H9 (cell line): Measurements from ENCODE around the gene PHLDB1. TPM values are rescaled to one million over a fixed set of nuclear protein-coding genes. Genes with fewer than 3 reads are reported as not detected.
A peak's percentile ranks its signal among the peaks of the same experiment; 100 is the strongest.

Source experiments
- DNase-seq: peaks from one replicate; pipeline ENCODE4 v3.0.0-alpha.2; 2017
- H2AFZ ChIP-seq: one replicate; pipeline ENCODE4 v1.6.1; 2013; ENCODE audit warnings: mild to moderate bottlenecking, low read length, control low read depth, moderate library complexity
- H2AK5ac ChIP-seq: 2 replicates; pipeline ENCODE4 v1.6.1; 2013; ENCODE audit warnings: low read length, control low read depth, mixed read lengths; ENCODE audit not compliant: insufficient read length
- H2BK120ac ChIP-seq: one replicate; pipeline ENCODE4 v1.6.1; 2013; ENCODE audit warnings: low read depth, mild to moderate bottlenecking, low read length, control low read depth, inconsistent platforms; ENCODE audit not compliant: poor library complexity, severe bottlenecking
- H2BK12ac ChIP-seq: 2 replicates; pipeline ENCODE4 v1.6.1; 2013; ENCODE audit warnings: low read length, control low read depth, mixed read lengths, low read depth; ENCODE audit not compliant: insufficient read length
- H2BK15ac ChIP-seq: 2 replicates; pipeline ENCODE4 v1.6.1; 2013; ENCODE audit warnings: low read depth, low read length, control low read depth
- H2BK20ac ChIP-seq: one replicate; pipeline ENCODE4 v1.6.1; 2013; ENCODE audit warnings: low read depth, mild to moderate bottlenecking, low read length, control low read depth, inconsistent platforms; ENCODE audit not compliant: poor library complexity, severe bottlenecking
- H2BK5ac ChIP-seq: 2 replicates; pipeline ENCODE4 v1.6.1; 2013; ENCODE audit warnings: low read length, control low read depth, mixed read lengths; ENCODE audit not compliant: insufficient read length
- H3K14ac ChIP-seq: 2 replicates; pipeline ENCODE4 v1.6.1; 2013; ENCODE audit warnings: low read length, control low read depth; ENCODE audit not compliant: insufficient read depth
- H3K18ac ChIP-seq: 2 replicates; pipeline ENCODE4 v1.6.1; 2013; ENCODE audit warnings: low read depth, mild to moderate bottlenecking, mixed read lengths, low read length, control low read depth; ENCODE audit not compliant: insufficient read length
- H3K23ac ChIP-seq: 2 replicates; pipeline ENCODE4 v1.6.1; 2013; ENCODE audit warnings: low read length, control low read depth, mixed read lengths, low read depth; ENCODE audit not compliant: insufficient read length
- H3K23me2 ChIP-seq: 2 replicates; pipeline ENCODE4 v1.6.1; 2013; ENCODE audit warnings: low read depth, mild to moderate bottlenecking, mixed read lengths, low read length, control low read depth; ENCODE audit not compliant: insufficient read length, poor library complexity, severe bottlenecking
- H3K27ac ChIP-seq: 2 replicates; pipeline ENCODE4 v1.5.1; 2013; ENCODE audit warnings: low read length, control low read depth, mixed read lengths, low read depth; ENCODE audit not compliant: insufficient read length
- H3K27me3 ChIP-seq: 2 replicates; pipeline ENCODE4 v1.6.1; 2013; ENCODE audit warnings: low read length, control low read depth, inconsistent platforms; ENCODE audit not compliant: insufficient read depth
- H3K4ac ChIP-seq: 2 replicates; pipeline ENCODE4 v1.6.1; 2013; ENCODE audit warnings: low read depth, mild to moderate bottlenecking, control low read depth, inconsistent platforms, low read length, moderate library complexity
- H3K4me1 ChIP-seq: 2 replicates; pipeline ENCODE4 v1.6.1; 2013; ENCODE audit warnings: low read length, control low read depth, inconsistent platforms; ENCODE audit not compliant: insufficient read depth
- H3K4me2 ChIP-seq: 2 replicates; pipeline ENCODE4 v1.6.1; 2013; ENCODE audit warnings: low read length, control low read depth, mixed read lengths; ENCODE audit not compliant: insufficient read length, insufficient read depth
- H3K56ac ChIP-seq: 2 replicates; pipeline ENCODE4 v1.6.1; 2013; ENCODE audit warnings: low read depth, mild to moderate bottlenecking, mixed read lengths, low read length, control low read depth; ENCODE audit not compliant: insufficient read length
- H3K79me1 ChIP-seq: 2 replicates; pipeline ENCODE4 v1.6.1; 2013; ENCODE audit warnings: low read depth, mild to moderate bottlenecking, moderate library complexity, low read length, control low read depth, inconsistent platforms; ENCODE audit not compliant: insufficient read depth, poor library complexity, severe bottlenecking
- H3K79me2 ChIP-seq: 2 replicates; pipeline ENCODE4 v1.6.1; 2013; ENCODE audit warnings: low read length, control low read depth, inconsistent platforms; ENCODE audit not compliant: insufficient read depth
- H3K9ac ChIP-seq: 2 replicates; pipeline ENCODE4 v1.6.1; 2013; ENCODE audit warnings: low read length, control low read depth, mixed read lengths; ENCODE audit not compliant: insufficient read length; ENCODE audit errors: extremely low read depth
- H3K9me3 ChIP-seq: one replicate; pipeline ENCODE4 v1.6.1; 2013; ENCODE audit warnings: low read depth, low read length, inconsistent platforms; ENCODE audit not compliant: control insufficient read depth
- H3T11ph ChIP-seq: one replicate; pipeline ENCODE4 v1.6.1; 2013; ENCODE audit warnings: mild to moderate bottlenecking, low read length, control low read depth, inconsistent platforms
- H4K20me1 ChIP-seq: one replicate; pipeline ENCODE4 v1.6.1; 2013; ENCODE audit not compliant: control insufficient read depth, insufficient read length, insufficient read depth
- H4K5ac ChIP-seq: 2 replicates; pipeline ENCODE4 v1.6.1; 2013; ENCODE audit warnings: low read depth, mild to moderate bottlenecking, mixed read lengths, low read length, control low read depth; ENCODE audit not compliant: insufficient read length
- H4K8ac ChIP-seq: replicated peaks from 2 replicates; pipeline ENCODE4 v1.6.1; 2013; ENCODE audit warnings: low read length, control low read depth, mixed read lengths, low read depth; ENCODE audit not compliant: insufficient read length
- H4K91ac ChIP-seq: 2 replicates; pipeline ENCODE4 v1.6.1; 2013; ENCODE audit warnings: low read depth, mild to moderate bottlenecking, moderate library complexity, mixed read lengths, low read length, control low read depth; ENCODE audit not compliant: insufficient read length
- H3K27ac Mint-ChIP-seq, 3 experiments: 2 replicates in 2 of 3; 3 replicates in 1 of 3; pipeline ENCODE4 v1.8.0; 2020 to 2021; ENCODE audit warnings: mixed read lengths in 3 of 3, mild to moderate bottlenecking in 1 of 3, moderate library complexity in 1 of 3
- H3K27me3 Mint-ChIP-seq: 2 replicates; pipeline ENCODE4 v1.8.0; 2021; ENCODE audit warnings: low read depth, mild to moderate bottlenecking, moderate library complexity, mixed read lengths
- H3K36me3 Mint-ChIP-seq, 3 experiments: 2 replicates in 2 of 3; 3 replicates in 1 of 3; pipeline ENCODE4 v1.8.0; 2020 to 2021; ENCODE audit warnings: low read depth in 3 of 3, mixed read lengths in 3 of 3; ENCODE audit not compliant: insufficient read depth in 1 of 3
- H3K4me1 Mint-ChIP-seq, 2 experiments: 2 replicates each; pipeline ENCODE4 v1.8.0; 2020; ENCODE audit warnings: mixed read lengths in 2 of 2
- H3K4me3 Mint-ChIP-seq, 2 experiments: 2 replicates in 1 of 2; 3 replicates in 1 of 2; pipeline ENCODE4 v1.8.0; 2020 to 2021; ENCODE audit warnings: mild to moderate bottlenecking in 2 of 2, mixed read lengths in 2 of 2, moderate library complexity in 1 of 2
- H3K9me3 Mint-ChIP-seq, 2 experiments: 2 replicates in 1 of 2; 3 replicates in 1 of 2; pipeline ENCODE4 v1.8.0; 2020; ENCODE audit warnings: mild to moderate bottlenecking in 2 of 2, mixed read lengths in 2 of 2, moderate library complexity in 1 of 2
- CTCF ChIP-seq: fragments of 200-600 bp; sonication (generic); conservative IDR thresholded peaks from 3 replicates; pipeline ENCODE4 v1.8.0; 2021; ENCODE audit warnings: antibody characterized with exemption, mild to moderate bottlenecking
- WGBS: extraction: QIAGEN DNeasy Blood & Tissue Kit; methylation state at CpG from one replicate; pipeline ENCODE4 v1.1.7; 2013; ENCODE audit warnings: missing lambda C conversion rate, low lambda C conversion rate, mixed read lengths; ENCODE audit not compliant: insufficient read length; ENCODE audit errors: extremely low coverage; 5-methylcytosine and 5-hydroxymethylcytosine counted together
- total RNA-seq: library from RNA; stranded (reverse); gene quantifications from 2 replicates; pipeline ENCODE4 v1.2.1, GENCODE V29; 2021

The PHLDB1 gene
- total RNA-seq, 1 experiment from 2014 or later, result 56.0 TPM

- no peaks in the 10 kb centered on the region for H3K9me3 ChIP-seq
- no peaks in the 10 kb centered on the region; the same call in 1 of the 2 replicates for H3K79me2 ChIP-seq
- no peaks in the 10 kb centered on the region for H4K20me1 ChIP-seq
- no peak overlapping the region for H3K4me2 ChIP-seq
- Mint-ChIP-seq H3K4me3 (peak overlapping the region in 1 of 2 experiments; percentile 41; a peak in 3 of 5 replicates), H3K27ac (peak overlapping the region in 2 of 3 experiments; percentile 20 to 64; a peak in 2 of 7 replicates), H3K9me3 (no peaks in the 10 kb centered on the region), H3K27me3 (no peaks in the 10 kb centered on the region), H3K36me3 (peaks cover 7 to 38% (median 18%) of the 10 kb centered on the region in 3 experiments), H3K4me1 (peaks cover 39 to 45% of the 10 kb centered on the region in 2 experiments)
- no peak overlapping the region for H2BK5ac ChIP-seq
- H3K9ac ChIP-seq, result no peak overlapping the region
- no peak overlapping the region for H2AFZ ChIP-seq
- no peaks in the 10 kb centered on the region; the same call in 1 of the 2 replicates for H3K27me3 ChIP-seq
- no peak overlapping the region for H3K23ac ChIP-seq
- H3K56ac ChIP-seq, result no peak overlapping the region
- DNase-seq, result no peak
- H2BK15ac ChIP-seq, result no peak overlapping the region
- H2AK5ac ChIP-seq, result no peak overlapping the region
- no CpG with 5 or more reads among the region's 4 CpGs for WGBS
- H3K79me1 ChIP-seq, result no peaks in the 10 kb centered on the region
- no peak overlapping the region for H2BK12ac ChIP-seq
- H4K8ac ChIP-seq, result no peak overlapping the region
- no peak overlapping the region for H2BK120ac ChIP-seq
- H2BK20ac ChIP-seq, result no peak overlapping the region
- H3K18ac ChIP-seq, result no peak overlapping the region
- H4K91ac ChIP-seq, result no peak overlapping the region
- H3T11ph ChIP-seq, result no peak overlapping the region
- no peak overlapping the region; the same call in 1 of the 2 replicates for H3K14ac ChIP-seq
- H3K4me1 ChIP-seq, result peaks cover 2% of the 10 kb centered on the region; the same call in 1 of the 2 replicates
- TF ChIP-seq CTCF, result no peak
- peaks cover 9% of the 10 kb centered on the region for H3K23me2 ChIP-seq
- H3K4ac ChIP-seq, result no peak overlapping the region
- no peak overlapping the region for H4K5ac ChIP-seq
- H3K27ac ChIP-seq, result no peak overlapping the region
Measured at GRCh38 chr11:118623269-118623655, 15.8 kb downstream of the PHLDB1 start.
